Stimulated activated memory B cell treated with anti-CD40 and anti-IgM and Interleukin-4, amounts not matched to agents 10 μg/mL and 1 μg/mL and 100 μg/mL, for 72 hours (primary cell): ENCODE measurements around the gene DUSP9.
A peak's percentile ranks its signal among the peaks of the same experiment; 100 is the strongest.

ENCODE experiments used
- ATAC-seq: fragments of 150-1000 bp; cut with Tn5 transposase; 2 replicates; pipeline ENCODE4 v1.10.0; 2021
- H3K27ac Mint-ChIP-seq: one replicate; pipeline ENCODE4 v1.8.0; 2022; ENCODE audit warnings: mild to moderate bottlenecking, mixed read lengths
- H3K27me3 Mint-ChIP-seq: one replicate; pipeline ENCODE4 v1.8.0; 2022; ENCODE audit warnings: mixed read lengths
- H3K36me3 Mint-ChIP-seq: one replicate; pipeline ENCODE4 v1.8.0; 2022; ENCODE audit warnings: mixed read lengths
- H3K4me1 Mint-ChIP-seq: one replicate; pipeline ENCODE4 v1.8.0; 2022; ENCODE audit warnings: mixed read lengths
- H3K4me3 Mint-ChIP-seq: one replicate; pipeline ENCODE4 v1.8.0; 2022; ENCODE audit warnings: mild to moderate bottlenecking, moderate library complexity, mixed read lengths
- H3K9me3 Mint-ChIP-seq: one replicate; pipeline ENCODE4 v1.8.0; 2022; ENCODE audit warnings: mixed read lengths

Gene DUSP9

DNA sequence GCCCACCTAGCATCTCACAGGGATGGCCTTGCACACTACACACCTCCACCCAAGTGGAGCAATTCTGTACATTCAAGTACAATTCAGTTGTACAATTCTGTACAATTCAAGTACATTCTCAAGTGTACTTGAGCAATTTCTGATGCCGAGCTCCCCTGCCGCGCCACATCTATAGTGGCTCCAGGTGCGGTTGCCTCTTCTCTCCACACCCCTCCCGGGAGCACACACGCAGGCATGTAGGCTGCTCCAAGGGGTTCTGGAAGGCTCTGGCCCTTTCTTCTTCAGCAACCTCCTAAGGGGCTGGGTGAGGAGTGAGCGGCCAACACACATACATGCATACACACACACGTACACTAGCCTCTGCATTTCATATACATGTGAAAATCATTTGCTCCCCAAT is 18.9 kb upstream of the DUSP9 start:
- H3K27me3 Mint-ChIP-seq = peaks cover 10% of the 10 kb centered on the region
- no peak for ATAC-seq
- H3K9me3 Mint-ChIP-seq = peaks cover 4% of the 10 kb centered on the region
- H3K4me1 Mint-ChIP-seq = no peaks in the 10 kb centered on the region
- no peak overlapping the region for H3K27ac Mint-ChIP-seq
- H3K4me3 Mint-ChIP-seq = no peak overlapping the region
- H3K36me3 Mint-ChIP-seq = no peaks in the 10 kb centered on the region

DNA sequence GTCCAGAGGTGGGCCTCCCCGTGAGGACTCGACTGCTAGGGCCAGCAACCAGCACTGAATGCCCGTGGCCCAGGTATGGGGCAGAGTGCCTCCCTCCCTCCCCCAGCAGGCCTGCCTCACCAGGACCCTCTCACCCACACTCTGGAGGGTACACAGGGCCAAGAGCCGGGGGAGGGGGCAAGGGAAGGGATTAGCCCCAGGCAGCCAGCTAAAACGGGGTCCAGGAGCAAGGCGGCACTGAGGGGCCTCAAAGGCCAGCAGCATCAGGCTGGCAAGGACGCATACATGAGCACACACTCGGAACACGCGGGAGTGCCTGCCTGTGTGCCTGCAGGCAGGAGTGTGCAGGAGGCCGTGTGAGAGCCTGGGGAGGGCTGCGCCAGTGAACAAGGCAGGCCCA is 18.3 kb upstream of the DUSP9 start:
- H3K4me1 Mint-ChIP-seq = no peaks in the 10 kb centered on the region
- no peak for ATAC-seq
- no peaks in the 10 kb centered on the region for H3K36me3 Mint-ChIP-seq
- H3K4me3 Mint-ChIP-seq = no peak overlapping the region
- H3K27me3 Mint-ChIP-seq = peaks cover 5% of the 10 kb centered on the region
- no peak overlapping the region for H3K27ac Mint-ChIP-seq
- H3K9me3 Mint-ChIP-seq = peaks cover 4% of the 10 kb centered on the region

- H3K4me3 Mint-ChIP-seq = no peak overlapping the region
- H3K9me3 Mint-ChIP-seq = peaks cover 4% of the 10 kb centered on the region
- no peak for ATAC-seq
Observed at GRCh38 chrX:153631346-153631745, 15.7 kb upstream of the DUSP9 start.

GRCh38 chrX:153631907-153632594 is 15.0 kb upstream of the DUSP9 start:
- H3K4me3 Mint-ChIP-seq = no peak overlapping the region
- no peaks in the 10 kb centered on the region for H3K4me1 Mint-ChIP-seq
- H3K9me3 Mint-ChIP-seq = peaks cover 4% of the 10 kb centered on the region
- H3K36me3 Mint-ChIP-seq = no peaks in the 10 kb centered on the region
- no peak for ATAC-seq
- H3K27me3 Mint-ChIP-seq = peaks cover 17% of the 10 kb centered on the region
- no peak overlapping the region for H3K27ac Mint-ChIP-seq

More at GRCh38 chrX:153631346-153631745, 15.7 kb upstream of the DUSP9 start:
- peaks cover 17% of the 10 kb centered on the region for H3K27me3 Mint-ChIP-seq
- H3K36me3 Mint-ChIP-seq = no peaks in the 10 kb centered on the region
- H3K27ac Mint-ChIP-seq = no peak overlapping the region
- H3K4me1 Mint-ChIP-seq = no peaks in the 10 kb centered on the region

DNA sequence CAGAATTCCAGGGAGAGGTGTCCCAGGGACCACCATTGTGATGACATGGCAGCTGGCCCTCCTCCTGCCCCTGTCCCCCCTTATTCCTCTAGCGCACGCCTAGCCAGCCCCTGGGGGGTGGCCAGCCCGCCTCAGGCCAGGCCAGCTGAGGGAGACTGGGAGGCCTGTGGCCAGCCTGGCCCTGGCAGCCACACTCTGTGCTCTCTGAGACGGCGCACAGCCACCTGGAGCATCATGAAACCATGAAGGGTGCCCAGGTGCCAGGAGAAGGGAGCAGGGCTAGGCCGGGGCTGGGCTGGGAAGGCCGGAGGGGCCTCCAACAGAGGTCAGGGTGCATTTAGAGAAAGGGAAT is 14.4 kb upstream of the DUSP9 start:
- no peaks in the 10 kb centered on the region for H3K36me3 Mint-ChIP-seq
- peaks cover 22% of the 10 kb centered on the region for H3K27me3 Mint-ChIP-seq
- no peak overlapping the region for H3K27ac Mint-ChIP-seq
- peaks cover 4% of the 10 kb centered on the region for H3K9me3 Mint-ChIP-seq
- no peak for ATAC-seq
- no peaks in the 10 kb centered on the region for H3K4me1 Mint-ChIP-seq
- no peak overlapping the region for H3K4me3 Mint-ChIP-seq

- H3K4me3 Mint-ChIP-seq = no peak overlapping the region
- H3K27ac Mint-ChIP-seq = no peak overlapping the region
- no peaks in the 10 kb centered on the region for H3K4me1 Mint-ChIP-seq
- H3K27me3 Mint-ChIP-seq = peaks cover 26% of the 10 kb centered on the region
- no peak for ATAC-seq
- H3K9me3 Mint-ChIP-seq = peaks cover 4% of the 10 kb centered on the region
- H3K36me3 Mint-ChIP-seq = no peaks in the 10 kb centered on the region
Observed at GRCh38 chrX:153633048-153633447, 14.0 kb upstream of the DUSP9 start.

GRCh38 chrX:153633607-153634180 is 13.3 kb upstream of the DUSP9 start:
- peaks cover 26% of the 10 kb centered on the region for H3K27me3 Mint-ChIP-seq
- peaks cover 4% of the 10 kb centered on the region for H3K9me3 Mint-ChIP-seq
- H3K36me3 Mint-ChIP-seq = no peaks in the 10 kb centered on the region

GRCh38 chrX:153634236-153634635 is 12.8 kb upstream of the DUSP9 start:
- Mint-ChIP-seq H3K36me3 (no peaks in the 10 kb centered on the region), H3K4me3 (no peak overlapping the region), H3K4me1 (no peaks in the 10 kb centered on the region), H3K9me3 (peaks cover 4% of the 10 kb centered on the region), H3K27ac (no peak overlapping the region), H3K27me3 (peaks cover 26% of the 10 kb centered on the region)
- ATAC-seq = no peak

More at GRCh38 chrX:153633607-153634180, 13.3 kb upstream of the DUSP9 start:
- ATAC-seq = no peak
- H3K4me3 Mint-ChIP-seq = no peak overlapping the region
- H3K27ac Mint-ChIP-seq = no peak overlapping the region
- no peaks in the 10 kb centered on the region for H3K4me1 Mint-ChIP-seq

DNA sequence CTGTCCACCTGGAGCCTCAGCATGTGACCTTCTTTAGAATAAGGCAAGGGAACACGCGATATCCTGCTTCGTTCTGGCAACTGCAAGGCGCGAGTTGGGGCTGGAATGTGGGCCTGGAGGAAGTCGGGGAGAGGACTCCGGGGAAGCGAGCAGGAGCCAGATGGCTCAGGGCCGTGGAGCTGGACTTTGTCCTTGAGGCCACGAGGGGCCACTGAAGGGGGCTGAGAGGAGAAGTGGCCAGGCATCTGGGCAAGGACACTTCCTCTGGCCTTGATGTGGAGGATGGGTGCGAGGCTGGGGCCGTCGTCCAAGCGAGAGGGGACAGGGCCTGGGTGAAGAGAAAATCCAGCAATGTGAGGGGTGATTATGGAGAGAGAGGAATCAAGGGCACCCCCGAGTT is 12.2 kb upstream of the DUSP9 start:
- Mint-ChIP-seq H3K4me1 (no peaks in the 10 kb centered on the region), H3K27ac (no peak overlapping the region), H3K9me3 (peaks cover 4% of the 10 kb centered on the region), H3K27me3 (peaks cover 26% of the 10 kb centered on the region), H3K36me3 (no peaks in the 10 kb centered on the region), H3K4me3 (no peak overlapping the region)
- ATAC-seq = no peak

- Mint-ChIP-seq H3K36me3 (no peaks in the 10 kb centered on the region), H3K27ac (no peak overlapping the region), H3K4me1 (no peaks in the 10 kb centered on the region), H3K4me3 (no peak overlapping the region), H3K27me3 (peaks cover 26% of the 10 kb centered on the region), H3K9me3 (peaks cover 4% of the 10 kb centered on the region)
- no peak for ATAC-seq
Observed at GRCh38 chrX:153635388-153635787, 11.6 kb upstream of the DUSP9 start.

DNA sequence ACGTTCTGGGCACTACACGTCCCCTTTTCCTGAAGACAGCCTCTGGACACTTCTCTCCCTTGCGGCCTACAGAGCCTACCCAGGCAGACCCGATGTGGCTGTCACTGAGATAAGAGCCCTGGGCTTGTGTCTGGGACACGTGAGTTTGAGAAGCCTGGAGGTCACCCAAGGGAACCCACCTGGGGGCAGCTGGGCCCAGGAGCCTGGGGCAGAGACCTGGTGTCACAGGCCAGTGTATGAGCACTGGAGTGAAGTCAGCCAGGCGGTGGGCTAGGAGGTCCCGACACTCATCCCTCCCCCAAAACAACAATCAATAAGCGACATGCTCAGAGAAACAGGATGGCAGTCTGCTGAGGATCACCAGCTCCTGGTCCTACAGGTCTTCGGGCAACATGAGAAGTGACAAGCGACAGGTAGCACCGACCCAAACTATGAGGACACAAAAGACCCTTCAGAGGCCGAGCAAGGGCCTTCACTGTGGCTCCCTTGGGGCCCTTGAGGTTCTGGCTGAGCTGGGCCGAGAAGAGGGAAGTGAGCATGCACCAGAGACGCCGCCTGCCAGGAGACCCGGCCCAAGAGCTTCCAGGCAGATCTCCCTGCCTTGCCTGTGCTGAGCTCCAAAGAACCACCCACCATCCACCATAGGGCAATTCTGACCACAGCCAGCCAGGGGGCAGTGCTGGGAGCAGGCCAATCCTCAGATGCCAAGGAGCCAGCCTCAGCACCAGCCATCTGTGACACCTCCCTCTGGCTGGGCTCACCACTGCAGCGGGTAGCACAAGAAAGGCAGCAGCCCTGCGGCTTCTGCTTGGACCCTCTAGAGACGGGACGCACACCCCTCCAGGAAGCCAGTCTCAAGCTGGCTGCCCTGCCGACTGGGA is 11.0 kb upstream of the DUSP9 start:
- H3K27ac Mint-ChIP-seq = no peak overlapping the region
- ATAC-seq = peak; percentile 47

GRCh38 chrX:153636716-153637115 is 10.3 kb upstream of the DUSP9 start:
- H3K36me3 Mint-ChIP-seq = no peaks in the 10 kb centered on the region
- no peak overlapping the region for H3K27ac Mint-ChIP-seq
- H3K4me3 Mint-ChIP-seq = no peak overlapping the region
- peaks cover 39% of the 10 kb centered on the region for H3K27me3 Mint-ChIP-seq
- H3K4me1 Mint-ChIP-seq = peaks cover 5% of the 10 kb centered on the region
- ATAC-seq = no peak
- H3K9me3 Mint-ChIP-seq = no peaks in the 10 kb centered on the region

More for the DNA sequence above, 11.0 kb upstream of the DUSP9 start:
- no peaks in the 10 kb centered on the region for H3K36me3 Mint-ChIP-seq
- no peaks in the 10 kb centered on the region for H3K4me1 Mint-ChIP-seq
- H3K27me3 Mint-ChIP-seq = peaks cover 32% of the 10 kb centered on the region
- peaks cover 1% of the 10 kb centered on the region for H3K9me3 Mint-ChIP-seq
- H3K4me3 Mint-ChIP-seq = no peak overlapping the region

DNA sequence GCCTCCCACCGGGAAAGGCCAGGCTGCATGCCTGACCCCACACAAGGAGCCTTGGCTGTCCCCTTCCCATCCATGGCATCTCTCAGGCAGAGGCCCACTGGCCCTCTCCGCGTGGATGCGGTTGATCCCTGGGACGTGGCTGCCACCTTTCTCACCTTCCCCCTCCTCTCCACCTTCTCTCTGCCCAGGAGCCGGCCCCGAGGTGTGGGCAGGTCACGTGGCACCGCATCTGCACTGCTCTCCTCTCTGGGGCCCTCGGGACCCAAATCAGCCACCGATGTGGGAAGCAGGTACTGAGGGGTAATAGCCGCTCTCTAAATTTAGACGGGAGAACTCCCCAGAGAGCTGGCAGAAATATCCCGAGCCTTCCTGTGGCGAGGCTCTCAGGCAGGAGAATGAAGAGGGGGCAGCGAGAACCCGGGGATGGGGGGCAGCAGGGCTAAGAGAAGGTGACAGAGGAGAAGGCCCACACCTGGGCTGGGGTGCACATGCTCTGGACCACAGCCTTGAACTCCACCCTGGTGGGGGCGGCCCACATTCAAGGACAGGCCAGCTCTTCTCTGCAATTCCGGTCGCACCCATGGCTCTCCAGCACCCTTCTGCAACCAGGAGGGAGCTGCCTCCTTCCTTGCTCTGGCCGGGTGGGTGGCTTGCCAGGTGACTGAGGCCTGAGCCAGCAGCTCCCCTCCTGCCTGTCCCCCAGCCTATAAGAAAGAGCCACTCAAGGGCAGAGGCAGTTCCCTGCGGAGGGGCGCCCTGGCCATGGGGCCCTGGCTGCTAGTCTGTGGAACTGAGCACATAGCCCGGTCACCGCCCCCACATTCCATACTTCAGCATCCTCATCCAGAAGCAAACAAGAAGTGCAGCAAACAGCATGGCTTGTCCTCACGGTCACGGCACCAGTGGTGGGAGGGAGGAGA is 9.6 kb upstream of the DUSP9 start:
- Mint-ChIP-seq H3K36me3 (no peaks in the 10 kb centered on the region), H3K4me3 (no peak overlapping the region), H3K27ac (no peak overlapping the region), H3K4me1 (peaks cover 6% of the 10 kb centered on the region), H3K9me3 (no peaks in the 10 kb centered on the region), H3K27me3 (peaks cover 42% of the 10 kb centered on the region)
- no peak for ATAC-seq

DNA sequence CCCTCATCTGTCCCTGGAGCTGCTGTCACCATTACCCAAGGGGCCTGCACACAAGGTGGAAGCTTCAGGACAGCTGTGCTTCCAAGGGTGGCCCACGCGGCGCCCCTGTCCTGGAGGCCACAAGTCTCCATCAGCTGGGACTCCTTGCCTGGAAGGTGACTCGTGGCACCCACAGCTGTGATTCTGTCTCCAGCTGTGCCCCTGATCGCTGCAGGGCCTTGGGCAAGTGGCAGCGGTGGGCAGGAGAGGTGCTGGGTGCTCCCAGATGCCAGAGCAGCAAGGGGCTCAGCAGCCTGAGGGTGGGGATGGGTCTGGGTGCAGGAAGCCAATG is 9.0 kb upstream of the DUSP9 start:
- Mint-ChIP-seq H3K4me1 (peaks cover 12% of the 10 kb centered on the region), H3K27me3 (peaks cover 48% of the 10 kb centered on the region), H3K36me3 (no peaks in the 10 kb centered on the region), H3K27ac (no peak overlapping the region), H3K4me3 (no peak overlapping the region), H3K9me3 (no peaks in the 10 kb centered on the region)
- no peak for ATAC-seq
